A549 (cell line): ENCODE results near the gene PLEKHG7. TPM values are rescaled to one million over a fixed set of nuclear protein-coding genes. Genes with fewer than 3 reads are reported as not detected.

ENCODE experiments used
- ATAC-seq, 2 experiments: fragments of 200-7000 bp in 1 of 2; fragments of >200 bp in 1 of 2; cut with Nextera tagmentation in 1 of 2; cut with Tn5 transposase in 1 of 2; 3 replicates each; pipeline versions ENCODE4 v1.8.0 to v1.9.1; 2018 to 2020; ENCODE audit warnings: mild to moderate bottlenecking in 1 of 2, moderate library complexity in 1 of 2
- CTCF ChIA-PET: fragments of 300-600 bp; sonication (Branson Sonifier 250); formaldehyde crosslinking; extraction: SDS; loops from one replicate; lab custom pipeline; 2021; ENCODE audit warnings: antibody characterized with exemption, inconsistent platforms; lab: Yijun Ruan, JAX
- POLR2A ChIA-PET: fragments of 350-600 bp; formaldehyde crosslinking; extraction: SDS; loops from one replicate; lab custom pipeline; 2021; ENCODE audit warnings: antibody characterized with exemption, inconsistent platforms; lab: Yijun Ruan, JAX
- DNase-seq, 2 experiments: peaks; one replicate each; pipeline versions ENCODE4 v3.0.0 to v3.0.0-alpha.2; 2011 to 2016; ENCODE audit warnings: low read depth in 1 of 2, low spot score in 1 of 2
- FAIRE-seq: peaks from 2 replicates; lab custom pipeline; 2011; peaks lifted over from hg19 to GRCh38; lab: Jason Lieb, UNC
- H3K27ac ChIP-seq, 2 experiments: fragments of >200 bp; sonication (Bioruptor Twin); formaldehyde crosslinking; 3 replicates each; pipeline ENCODE4 v1.5.1; 2016 to 2017
- H3K4me1 ChIP-seq: fragments of >200 bp; sonication (Bioruptor Twin); formaldehyde crosslinking; 3 replicates; pipeline ENCODE4 v1.6.1; 2016
- H3K4me2 ChIP-seq: fragments of >200 bp; sonication (Bioruptor Twin); formaldehyde crosslinking; 3 replicates; pipeline ENCODE4 v1.6.1; 2016
- H3K4me3 ChIP-seq: fragments of >200 bp; sonication (Bioruptor Twin); formaldehyde crosslinking; 3 replicates; pipeline ENCODE4 v1.5.1; 2016
- H3K9me3 ChIP-seq: fragments of >200 bp; sonication (Bioruptor Twin); formaldehyde crosslinking; 3 replicates; pipeline ENCODE4 v1.6.1; 2016
- CBX8 ChIP-seq: fragments of 200-600 bp; sonication (generic); IDR thresholded peaks from 2 replicates; pipeline ENCODE4 v1.6.1; 2016
- CHD4 ChIP-seq: fragments of 200-600 bp; sonication (generic); IDR thresholded peaks from 2 replicates; pipeline ENCODE4 v1.6.1; 2016; ENCODE audit warnings: antibody characterized with exemption, mild to moderate bottlenecking, borderline replicate concordance
- ESRRA ChIP-seq: fragments of 150-350 bp; IDR thresholded peaks from 2 replicates; pipeline ENCODE4 v1.6.1; 2014; ENCODE audit warnings: mild to moderate bottlenecking, low read length, borderline replicate concordance
- FOSL2 ChIP-seq, 2 experiments: fragments of 450-650 bp in 1 of 2; fragments of >200 bp in 1 of 2; sonication (Bioruptor Twin) in 1 of 2; formaldehyde crosslinking; IDR thresholded peaks; 2 replicates each; pipeline versions ENCODE4 v1.5.0 to v1.6.1; 2016 to 2020; ENCODE audit warnings: mild to moderate bottlenecking in 1 of 2, moderate library complexity in 1 of 2
- GATA3 ChIP-seq: IDR thresholded peaks from 2 replicates; pipeline ENCODE4 v1.6.1; 2012; ENCODE audit warnings: borderline replicate concordance
- HEYL ChIP-seq: fragments of 250-450 bp; sonication (Bioruptor Pico); IDR thresholded peaks from 2 replicates; pipeline ENCODE4 v1.8.0; 2021; ENCODE audit warnings: mild to moderate bottlenecking, moderate library complexity
- HOXB13 ChIP-seq: fragments of 250-450 bp; sonication (Bioruptor Pico); IDR thresholded peaks from 2 replicates; pipeline ENCODE4 v1.5.0; 2020; ENCODE audit warnings: low read depth, mild to moderate bottlenecking, moderate library complexity
- MAFK ChIP-seq: fragments of 450-650 bp; IDR thresholded peaks from 2 replicates; pipeline ENCODE4 v1.6.1; 2014; ENCODE audit not compliant: partially characterized antibody
- MAZ ChIP-seq: fragments of 150-350 bp; IDR thresholded peaks from 2 replicates; pipeline ENCODE4 v1.6.1; 2014; ENCODE audit warnings: antibody characterized with exemption, low read depth, low read length, borderline replicate concordance
- NFE2L2 ChIP-seq: fragments of 150-350 bp; conservative IDR thresholded peaks from 2 replicates; pipeline ENCODE4 v1.6.1; 2014; ENCODE audit warnings: low read length
- RARB ChIP-seq: fragments of 250-450 bp; sonication (Bioruptor Pico); IDR thresholded peaks from 2 replicates; pipeline ENCODE4 v1.8.0; 2021; ENCODE audit warnings: mild to moderate bottlenecking, moderate library complexity
- RFX5 ChIP-seq: fragments of 450-650 bp; IDR thresholded peaks from 2 replicates; pipeline ENCODE4 v1.7.1; 2014; ENCODE audit warnings: antibody characterized with exemption, mild to moderate bottlenecking, moderate library complexity
- SMC3 ChIP-seq: fragments of >200 bp; sonication (Bioruptor Twin); formaldehyde crosslinking; IDR thresholded peaks from 3 replicates; pipeline ENCODE4 v1.6.1; 2018; ENCODE audit warnings: inconsistent platforms
- ZFP36 ChIP-seq: fragments of 450-650 bp; IDR thresholded peaks from 2 replicates; pipeline ENCODE4 v1.6.1; 2014; ENCODE audit warnings: borderline replicate concordance; ENCODE audit not compliant: partially characterized antibody
- ZSCAN20 ChIP-seq: fragments of 250-450 bp; sonication (Bioruptor Pico); IDR thresholded peaks from 2 replicates; pipeline ENCODE4 v1.8.0; 2022; ENCODE audit warnings: mild to moderate bottlenecking, moderate library complexity
- WGBS: methylation state at CpG from one replicate; pipeline ENCODE4 v1.1.6; 2017; ENCODE audit errors: missing lambda C conversion rate; 5-methylcytosine and 5-hydroxymethylcytosine counted together
- polyA plus RNA-seq, 4 experiments: library from polyadenylated mRNA; depleted of rRNA in 3 of 4; stranded (reverse); fragments of >200 nt; fragmentation: RNase III in 1 of 4; extraction: RNeasy Plus Mini Kit Qiagen cat#74134 plus additional on column Dnase treatment in 1 of 4; gene quantifications; 2 replicates in 3 of 4; 3 replicates in 1 of 4; pipeline ENCODE4 v1.2.3, GENCODE V29; 2011 to 2017
- TF ChIP-seq, protein P1 (sequence below): fragments of >200 bp; sonication (Bioruptor Twin); formaldehyde crosslinking; IDR thresholded peaks from 3 replicates; pipeline ENCODE4 v1.6.1; 2016
- TF ChIP-seq, protein P2 (sequence below): fragments of >200 bp; sonication (Bioruptor Twin); formaldehyde crosslinking; IDR thresholded peaks from 2 replicates; pipeline ENCODE4 v1.6.1; 2016
- TF ChIP-seq, protein P3 (sequence below): fragments of 200-600 bp; sonication (generic); IDR thresholded peaks from 2 replicates; pipeline ENCODE4 v1.6.1; 2016; ENCODE audit warnings: antibody characterized with exemption, mild to moderate bottlenecking, moderate library complexity
- TF ChIP-seq, protein P4 (sequence below): IDR thresholded peaks from 2 replicates; pipeline ENCODE4 v1.6.1; 2012; ENCODE audit warnings: low read depth, borderline replicate concordance

PLEKHG7 gene
- polyA plus RNA-seq, 2 of the 4 experiments (the other 2 are of a cell fraction) = 0.03 to 0.05 TPM

DNA sequence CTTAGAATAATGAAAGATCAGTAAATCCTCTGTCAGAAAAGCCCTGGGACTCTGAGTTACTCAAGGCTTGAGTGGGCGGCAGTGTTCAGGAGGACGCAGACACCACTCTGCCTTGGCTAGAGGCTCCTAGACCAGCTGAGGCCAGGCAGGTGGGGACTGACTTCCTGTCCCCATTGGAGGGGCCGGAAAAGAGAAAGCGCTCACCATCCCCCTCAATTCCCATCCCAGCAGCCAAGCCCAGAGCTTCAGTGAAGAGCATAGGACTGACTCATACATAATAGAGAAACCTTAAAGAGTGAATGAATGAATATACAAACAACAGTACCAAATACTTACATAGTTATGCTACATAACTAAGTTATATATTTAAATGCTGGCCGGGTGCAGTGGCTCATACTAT, 62.0 kb downstream of the PLEKHG7 start:
- no peak for FAIRE-seq
- no peak for DNase-seq
- Histone ChIP-seq H3K4me1 (peaks cover 3% of the 10 kb centered on the region; the same call in 1 of the 3 replicates), H3K9me3 (no peaks in the 10 kb centered on the region), H3K4me3 (no peak overlapping the region), H3K27ac (no peak overlapping the region), H3K4me2 (no peak overlapping the region)
- 88% methylated on average over 5 of the region's 5 CpGs for WGBS
- POLR2A ChIA-PET = no interaction called here
- CTCF ChIA-PET = interaction anchor here (1.1 to 1.2 kb wide), 2 partner anchors 13 to 21 kb away, joined by 3 read pairs; no protein-coding TSS in a partner anchor
- ATAC-seq = 0 out of 6 replicates have a peak, but pooled peaks of 1 of the 2 experiments have one; percentile 21
- TF ChIP-seq CHD4 = no peak
- TF ChIP-seq GATA3 = no peak
- TF ChIP-seq MAZ = no peak
- TF ChIP-seq, protein P1, sequence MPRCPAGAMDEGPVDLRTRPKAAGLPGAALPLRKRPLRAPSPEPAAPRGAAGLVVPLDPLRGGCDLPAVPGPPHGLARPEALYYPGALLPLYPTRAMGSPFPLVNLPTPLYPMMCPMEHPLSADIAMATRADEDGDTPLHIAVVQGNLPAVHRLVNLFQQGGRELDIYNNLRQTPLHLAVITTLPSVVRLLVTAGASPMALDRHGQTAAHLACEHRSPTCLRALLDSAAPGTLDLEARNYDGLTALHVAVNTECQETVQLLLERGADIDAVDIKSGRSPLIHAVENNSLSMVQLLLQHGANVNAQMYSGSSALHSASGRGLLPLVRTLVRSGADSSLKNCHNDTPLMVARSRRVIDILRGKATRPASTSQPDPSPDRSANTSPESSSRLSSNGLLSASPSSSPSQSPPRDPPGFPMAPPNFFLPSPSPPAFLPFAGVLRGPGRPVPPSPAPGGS = no peak
- TF ChIP-seq ESRRA = no peak
- TF ChIP-seq, protein P2, sequence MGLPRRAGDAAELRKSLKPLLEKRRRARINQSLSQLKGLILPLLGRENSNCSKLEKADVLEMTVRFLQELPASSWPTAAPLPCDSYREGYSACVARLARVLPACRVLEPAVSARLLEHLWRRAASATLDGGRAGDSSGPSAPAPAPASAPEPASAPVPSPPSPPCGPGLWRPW = no peak
- no peak for TF ChIP-seq RARB (CRISPR knock-in tag)
- no peak for TF ChIP-seq HOXB13 (CRISPR knock-in tag)

DNA sequence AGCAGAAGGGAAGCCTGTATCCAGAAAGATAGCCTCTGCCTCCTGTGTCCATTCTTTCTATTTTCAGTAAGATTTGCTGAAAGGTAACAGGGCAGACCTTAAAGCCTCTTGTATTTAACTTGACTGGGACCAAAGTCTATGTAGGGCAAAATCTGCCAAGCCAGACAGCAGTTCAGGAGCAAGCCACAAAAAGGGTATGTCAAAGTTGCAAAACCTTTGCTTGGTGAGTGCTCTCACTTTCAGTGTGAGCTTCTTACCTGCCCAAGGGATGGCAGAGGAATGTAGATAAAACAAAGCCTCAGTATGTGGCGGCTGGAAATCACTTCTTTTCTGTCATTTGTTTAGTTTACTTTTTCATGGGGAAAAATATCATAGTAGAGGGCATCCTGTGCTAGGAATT, 63.1 kb downstream of the PLEKHG7 start:
- DNase-seq = no peak
- no peaks in the 10 kb centered on the region for H3K4me1 ChIP-seq
- no peak overlapping the region for H3K4me3 ChIP-seq
- H3K27ac ChIP-seq = no peak overlapping the region
- H3K4me2 ChIP-seq = no peak overlapping the region
- whole genome bisulfite sequencing = 61% methylated on average over 1 of the region's 1 CpG
- ChIA-PET POLR2A (interaction anchor here (0.6 kb wide), 1 partner anchor 21 kb away, joined by 3 read pairs; no protein-coding TSS in a partner anchor), CTCF (interaction anchor here (0.6 to 1.7 kb wide), 3 partner anchors 8 to 23 kb away, joined by 3 to 7 read pairs (median 4); no protein-coding TSS in a partner anchor)
- FAIRE-seq = no peak
- H3K9me3 ChIP-seq = no peaks in the 10 kb centered on the region
- TF ChIP-seq MAFK (no peak), HEYL (no peak), FOSL2 (IDR thresholded peaks at IDR 0.05) (no peak), FOSL2 (CRISPR knock-in tag; IDR thresholded peaks at IDR 0.05) (no peak), RARB (CRISPR knock-in tag) (no peak), ZFP36 (no peak), RFX5 (no peak), CBX8 (no peak), NFE2L2 (no peak), ZSCAN20 (CRISPR knock-in tag) (no peak), SMC3 (no peak)
- TF ChIP-seq, protein P3, sequence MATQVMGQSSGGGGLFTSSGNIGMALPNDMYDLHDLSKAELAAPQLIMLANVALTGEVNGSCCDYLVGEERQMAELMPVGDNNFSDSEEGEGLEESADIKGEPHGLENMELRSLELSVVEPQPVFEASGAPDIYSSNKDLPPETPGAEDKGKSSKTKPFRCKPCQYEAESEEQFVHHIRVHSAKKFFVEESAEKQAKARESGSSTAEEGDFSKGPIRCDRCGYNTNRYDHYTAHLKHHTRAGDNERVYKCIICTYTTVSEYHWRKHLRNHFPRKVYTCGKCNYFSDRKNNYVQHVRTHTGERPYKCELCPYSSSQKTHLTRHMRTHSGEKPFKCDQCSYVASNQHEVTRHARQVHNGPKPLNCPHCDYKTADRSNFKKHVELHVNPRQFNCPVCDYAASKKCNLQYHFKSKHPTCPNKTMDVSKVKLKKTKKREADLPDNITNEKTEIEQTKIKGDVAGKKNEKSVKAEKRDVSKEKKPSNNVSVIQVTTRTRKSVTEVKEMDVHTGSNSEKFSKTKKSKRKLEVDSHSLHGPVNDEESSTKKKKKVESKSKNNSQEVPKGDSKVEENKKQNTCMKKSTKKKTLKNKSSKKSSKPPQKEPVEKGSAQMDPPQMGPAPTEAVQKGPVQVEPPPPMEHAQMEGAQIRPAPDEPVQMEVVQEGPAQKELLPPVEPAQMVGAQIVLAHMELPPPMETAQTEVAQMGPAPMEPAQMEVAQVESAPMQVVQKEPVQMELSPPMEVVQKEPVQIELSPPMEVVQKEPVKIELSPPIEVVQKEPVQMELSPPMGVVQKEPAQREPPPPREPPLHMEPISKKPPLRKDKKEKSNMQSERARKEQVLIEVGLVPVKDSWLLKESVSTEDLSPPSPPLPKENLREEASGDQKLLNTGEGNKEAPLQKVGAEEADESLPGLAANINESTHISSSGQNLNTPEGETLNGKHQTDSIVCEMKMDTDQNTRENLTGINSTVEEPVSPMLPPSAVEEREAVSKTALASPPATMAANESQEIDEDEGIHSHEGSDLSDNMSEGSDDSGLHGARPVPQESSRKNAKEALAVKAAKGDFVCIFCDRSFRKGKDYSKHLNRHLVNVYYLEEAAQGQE = no peak
- TF ChIP-seq, protein P4, sequence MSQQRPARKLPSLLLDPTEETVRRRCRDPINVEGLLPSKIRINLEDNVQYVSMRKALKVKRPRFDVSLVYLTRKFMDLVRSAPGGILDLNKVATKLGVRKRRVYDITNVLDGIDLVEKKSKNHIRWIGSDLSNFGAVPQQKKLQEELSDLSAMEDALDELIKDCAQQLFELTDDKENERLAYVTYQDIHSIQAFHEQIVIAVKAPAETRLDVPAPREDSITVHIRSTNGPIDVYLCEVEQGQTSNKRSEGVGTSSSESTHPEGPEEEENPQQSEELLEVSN = no peak
- TF ChIP-seq, protein P2 = no peak
- ATAC-seq = no peak; a peak in 1 of 6 replicates
